Frontal cortex (tissue), 4 donors: ENCODE results near the gene OR4M1. TPM values are rescaled to one million over a fixed set of nuclear protein-coding genes. Genes with fewer than 3 reads are reported as not detected.
"Not testable (repeated sequence)": the region's sequence is repeated elsewhere in the genome, so short reads cannot be mapped to it uniquely, and the experiment has no call there.

Experiments used
- DNase-seq, 2 donors: peaks; one replicate each; pipeline ENCODE4 v3.0.0; 2012; ENCODE audit warnings: low spot score in 2 of 2
- FAIRE-seq: peaks from 2 replicates; lab custom pipeline; 2012; peaks lifted over from hg19 to GRCh38; lab: Jason Lieb, UNC
- total RNA-seq: library from RNA; depleted of rRNA; stranded (reverse); fragments of >200 nt; gene quantifications from one replicate; pipeline ENCODE4 v1.2.3, GENCODE V29; 2014
- donor health status: control.
- donor health status: control.
- donor health status: control.

Gene OR4M1, protein sequence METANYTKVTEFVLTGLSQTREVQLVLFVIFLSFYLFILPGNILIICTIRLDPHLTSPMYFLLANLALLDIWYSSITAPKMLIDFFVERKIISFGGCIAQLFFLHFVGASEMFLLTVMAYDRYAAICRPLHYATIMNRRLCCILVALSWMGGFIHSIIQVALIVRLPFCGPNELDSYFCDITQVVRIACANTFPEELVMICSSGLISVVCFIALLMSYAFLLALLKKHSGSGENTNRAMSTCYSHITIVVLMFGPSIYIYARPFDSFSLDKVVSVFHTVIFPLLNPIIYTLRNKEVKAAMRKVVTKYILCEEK
- total RNA-seq = not detected

DNA sequence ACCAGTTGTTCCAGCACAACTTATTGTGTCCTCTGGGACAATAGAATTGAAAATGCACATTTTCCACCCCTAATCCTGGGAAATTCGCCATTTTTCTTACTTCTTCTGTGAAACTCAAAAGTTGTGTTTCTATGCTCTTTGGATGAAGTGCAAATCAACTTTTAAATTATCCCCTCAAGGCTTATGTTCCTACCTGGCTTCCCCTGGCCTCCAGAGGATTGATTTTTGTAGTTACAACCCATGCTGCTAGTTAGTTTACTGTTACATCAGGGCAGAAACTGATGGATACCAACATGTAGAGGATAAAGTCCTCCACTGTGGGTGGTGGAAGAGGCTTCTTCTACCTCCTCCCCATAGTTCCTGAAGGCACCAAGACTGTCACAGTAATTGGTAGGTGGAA, at the start of gene OR4M1:
Gene OR4M1, plus strand, starts transcription at position 301 of the 400 bp plus-strand sequence. CDS start 6,819 bp downstream, outside the sequence.
- not testable (repeated sequence) for FAIRE-seq, DNase-seq

DNA sequence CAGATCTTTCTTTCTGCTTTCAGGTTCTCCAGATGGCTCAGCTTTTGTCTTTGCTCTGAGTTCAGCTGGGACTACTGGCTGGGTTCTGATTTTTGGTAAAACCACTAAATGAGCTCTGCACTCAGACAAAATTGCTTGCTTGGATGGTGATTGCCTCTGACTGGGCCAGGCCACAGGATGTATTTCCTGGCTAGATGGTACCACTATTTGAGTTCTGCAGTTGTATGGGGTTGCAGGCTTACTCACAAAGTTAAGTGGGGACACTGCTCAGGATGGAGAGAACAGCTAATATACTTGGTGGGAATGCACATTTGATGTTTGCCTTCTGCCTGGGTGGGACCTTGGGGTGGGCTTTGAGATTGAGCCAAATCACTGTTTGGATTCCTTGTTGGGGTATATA, 43.9 kb upstream of the OR4M1 start:
- FAIRE-seq = no peak
- no peak for DNase-seq

DNA sequence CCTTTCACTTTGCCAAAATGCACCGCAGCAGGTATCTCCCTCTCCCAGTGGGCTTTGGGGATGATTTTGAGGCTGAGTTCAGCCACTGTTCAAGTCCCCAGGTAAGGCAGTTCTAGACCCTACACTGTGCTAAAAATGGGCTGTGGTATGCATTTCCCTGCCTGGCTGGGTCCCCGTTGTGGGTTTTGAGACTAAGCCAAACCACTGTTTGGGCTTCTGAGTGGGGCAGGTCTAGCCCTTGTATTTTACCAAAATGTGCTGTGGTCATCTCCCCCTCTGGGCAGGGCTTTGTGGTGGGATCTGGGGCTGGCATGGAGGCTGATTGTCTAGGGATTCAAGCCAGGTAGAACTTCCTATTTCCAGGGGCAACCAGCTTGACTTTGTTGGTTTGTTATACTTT, 43.5 kb upstream of the OR4M1 start:
- FAIRE-seq (no peak), DNase-seq (no peak)

DNA sequence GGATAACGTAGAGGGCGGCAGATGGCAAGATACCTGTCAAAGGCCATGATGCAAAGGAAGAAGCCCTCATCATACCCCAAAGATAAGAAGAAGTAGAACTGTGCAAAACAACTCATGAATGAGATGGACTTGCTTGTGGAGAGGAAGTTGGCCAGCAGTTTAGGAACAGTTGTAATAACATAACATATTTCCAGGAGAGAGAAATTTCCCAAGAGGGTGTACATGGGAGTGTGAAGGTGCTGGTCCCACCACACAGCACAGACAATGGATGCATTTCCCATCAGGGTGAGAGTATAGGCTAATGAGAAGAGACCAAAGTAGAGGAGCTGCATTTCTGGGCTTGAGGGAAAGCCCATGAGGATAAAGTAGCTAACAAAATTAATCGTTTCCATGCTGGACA, 39.4 kb upstream of the OR4M1 start:
- not testable (repeated sequence) for FAIRE-seq, DNase-seq

DNA sequence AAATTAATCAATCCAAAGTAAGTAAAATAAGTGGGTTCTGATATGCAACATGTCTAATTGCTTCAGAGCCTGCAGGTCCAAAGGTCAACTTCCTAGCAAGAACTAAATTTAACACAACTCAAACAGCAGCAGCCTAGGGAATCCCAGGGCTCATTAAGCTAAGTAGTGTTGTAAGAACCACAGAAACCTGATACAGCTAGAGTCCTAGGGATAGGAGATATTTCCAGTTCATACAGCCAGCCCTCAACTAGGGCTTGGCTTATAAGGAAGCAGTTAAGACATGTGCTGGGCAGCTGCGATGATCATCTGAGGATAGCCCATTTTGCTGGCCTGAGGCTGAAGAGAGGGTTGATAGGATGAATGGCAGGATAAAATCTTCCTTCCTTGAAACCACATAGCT, 30.0 kb upstream of the OR4M1 start, which contains the start of gene OR4Q3:
Gene OR4Q3, plus strand, starts transcription at position 316 of the 400 bp plus-strand sequence.
- no peak for FAIRE-seq

DNA sequence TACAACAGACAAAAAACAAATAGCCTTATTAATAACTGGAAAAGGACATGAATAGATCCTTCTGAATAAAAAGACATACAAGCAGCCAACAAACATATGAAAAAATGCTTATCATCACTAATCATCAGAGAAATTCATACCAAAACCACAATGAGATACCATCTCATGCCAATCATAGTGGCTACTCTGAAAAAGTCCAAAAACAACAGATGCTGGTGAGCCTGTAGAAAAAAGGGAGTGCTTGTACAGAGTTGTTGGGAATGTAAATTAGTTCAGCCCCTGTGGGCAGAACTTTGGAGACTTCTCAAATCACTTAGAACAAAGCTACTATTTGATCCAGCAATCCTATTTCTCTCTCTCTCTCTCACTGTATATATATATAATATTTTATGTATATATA, 21.0 kb upstream of the OR4M1 start:
- not testable (repeated sequence) for DNase-seq
- peak; percentile 77 for FAIRE-seq

More for the DNA sequence above, 30.0 kb upstream of the OR4M1 start, which contains the start of gene OR4Q3:
- DNase-seq = no peak

DNA sequence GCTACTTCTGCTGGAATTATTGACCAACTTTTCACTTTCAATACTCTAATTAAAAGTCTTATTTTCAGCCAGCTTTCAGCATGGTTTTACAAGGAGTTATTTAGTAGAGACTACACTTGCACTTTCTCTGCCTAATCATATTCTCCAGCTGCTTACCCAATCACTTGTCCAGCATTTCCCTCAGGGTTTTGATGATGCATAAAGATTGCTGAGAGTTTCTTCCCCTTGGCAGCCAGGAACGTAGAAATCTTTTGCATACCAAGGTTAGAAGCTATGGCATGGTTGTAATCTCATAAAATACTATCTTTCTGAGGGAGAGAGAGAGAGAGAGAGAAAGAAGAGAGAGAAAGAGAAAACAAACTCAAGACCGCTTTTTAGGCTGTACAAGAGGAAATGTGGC, 19.1 kb upstream of the OR4M1 start:
- FAIRE-seq = no peak

DNA sequence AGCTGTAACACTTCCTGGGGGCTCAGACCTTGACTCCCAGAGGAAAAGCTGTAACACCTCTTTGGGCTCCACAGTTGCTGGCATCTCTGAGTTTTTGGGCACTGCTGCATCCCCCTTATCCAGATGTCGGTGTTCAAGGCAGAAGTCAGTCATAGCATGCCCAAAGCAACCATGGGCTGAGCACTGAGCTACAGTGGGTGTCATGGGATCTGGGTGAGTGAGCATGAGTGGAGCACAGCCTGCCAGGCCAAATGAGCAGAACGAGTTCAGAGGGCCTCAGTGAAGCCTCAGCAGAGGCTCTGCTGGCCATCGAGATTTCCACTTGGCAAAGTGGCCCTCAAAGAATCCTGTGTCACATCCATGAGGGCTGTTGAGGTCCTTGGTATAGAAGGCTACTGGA, 1.8 kb upstream of the OR4M1 start:
- DNase-seq, FAIRE-seq: not testable (repeated sequence)

More for the DNA sequence above, 19.1 kb upstream of the OR4M1 start:
- DNase-seq = no peak

DNA sequence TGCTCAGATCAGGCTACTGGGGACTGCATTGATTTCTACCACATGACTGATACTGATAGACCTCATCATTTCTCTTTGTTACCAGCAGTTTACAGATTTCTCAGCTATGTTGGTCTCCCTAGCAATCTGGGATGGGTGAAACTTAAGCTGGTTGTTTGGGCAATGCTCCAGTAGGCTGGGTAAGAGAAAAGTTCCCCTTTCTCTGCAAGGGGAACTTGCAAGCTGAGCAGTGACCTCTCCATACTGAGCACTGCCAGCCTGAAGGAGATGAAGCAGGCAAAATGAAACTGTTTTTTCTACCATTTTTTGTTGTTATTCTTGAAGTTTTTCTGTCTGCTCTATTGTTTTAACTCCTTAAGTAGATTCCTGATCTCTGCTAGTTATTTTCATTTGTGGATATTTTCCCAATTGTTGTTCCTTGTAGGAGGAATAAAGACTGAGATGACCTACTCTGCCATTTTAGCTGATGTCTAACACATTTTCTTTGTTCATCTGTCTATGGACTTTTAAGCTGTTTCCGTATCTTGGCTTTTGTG, 1.3 kb upstream of the OR4M1 start:
- DNase-seq (no peak), FAIRE-seq (no peak)

DNA sequence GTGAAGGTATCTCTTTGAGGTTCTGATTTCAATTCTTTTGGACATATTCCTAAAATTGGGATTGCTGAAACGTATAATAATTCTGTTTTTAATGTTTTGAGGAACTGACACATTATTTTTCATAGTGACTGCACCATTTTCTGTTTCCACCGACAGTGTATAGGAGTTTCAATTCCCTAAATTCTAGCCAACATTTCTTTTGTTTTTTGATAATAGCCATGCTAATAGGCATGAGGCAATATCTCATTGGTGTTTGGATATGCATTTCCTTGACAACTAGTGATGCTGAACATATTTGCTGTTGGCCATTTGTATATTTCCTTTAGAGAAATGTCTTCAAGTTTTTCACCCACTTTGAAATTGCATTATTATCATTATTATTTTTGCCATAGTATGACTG, 850 bp upstream of the OR4M1 start:
- not testable (repeated sequence) for DNase-seq, FAIRE-seq

DNA sequence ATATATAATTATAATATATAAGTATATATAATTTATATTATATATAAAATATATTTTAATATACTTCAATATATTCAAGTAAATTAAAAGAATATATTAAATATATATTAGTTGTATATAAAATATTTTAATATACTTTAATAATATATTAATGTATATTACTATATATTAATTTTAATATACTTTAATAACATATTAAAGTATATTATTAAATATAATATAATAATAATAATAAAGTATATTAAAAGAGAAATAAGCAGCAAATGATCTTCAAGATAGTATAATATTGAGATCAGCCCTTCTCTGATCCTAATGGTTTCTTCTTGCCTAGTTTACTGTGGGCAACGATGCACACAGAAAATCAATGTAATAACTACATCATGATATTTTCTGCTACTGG, 2.3 kb downstream of the OR4M1 start:
- DNase-seq = no peak
- peak; percentile 99 for FAIRE-seq

DNA sequence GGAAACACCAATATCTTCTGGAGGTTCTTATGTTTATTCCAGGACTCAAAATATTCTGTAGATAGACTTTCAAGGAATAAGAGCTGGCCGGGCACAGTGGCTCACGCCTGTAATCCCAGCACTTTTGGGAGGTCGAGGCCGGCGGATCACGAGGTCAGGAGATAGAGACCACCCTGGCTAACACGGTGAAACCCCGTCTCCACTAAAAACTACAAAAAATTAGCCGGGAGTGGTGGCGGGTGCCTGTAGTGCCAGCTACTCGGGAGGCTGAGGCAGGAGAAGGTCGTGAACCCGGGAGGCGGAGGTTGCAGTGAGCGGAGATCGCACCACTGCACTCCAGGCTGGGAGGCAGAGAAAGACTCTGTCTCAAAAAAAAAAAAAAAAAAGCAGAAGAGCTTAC, 12.5 kb downstream of the OR4M1 start:
- not testable (repeated sequence) for FAIRE-seq

DNA sequence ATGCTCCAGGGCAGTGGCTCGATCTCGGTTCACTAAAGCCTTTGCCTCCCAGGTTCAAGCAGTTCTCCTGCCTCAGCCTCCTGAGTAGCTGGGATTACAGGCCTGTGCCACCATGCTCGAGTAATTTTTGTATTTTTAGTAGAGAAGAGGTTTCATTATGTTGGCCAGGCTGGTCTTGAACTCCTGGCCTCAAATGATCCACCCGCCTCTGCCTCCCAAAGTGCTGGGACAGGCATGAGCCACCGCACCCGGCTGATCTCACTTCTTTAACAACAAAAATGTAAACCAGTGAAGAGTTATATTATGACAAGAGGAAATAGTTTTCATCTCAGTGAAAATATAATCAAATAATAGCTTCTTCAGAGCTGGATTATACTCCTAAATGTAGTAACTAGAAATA, 14.0 kb downstream of the OR4M1 start:
- FAIRE-seq, DNase-seq: not testable (repeated sequence)

More for the DNA sequence above, 12.5 kb downstream of the OR4M1 start:
- DNase-seq = not testable (repeated sequence)

DNA sequence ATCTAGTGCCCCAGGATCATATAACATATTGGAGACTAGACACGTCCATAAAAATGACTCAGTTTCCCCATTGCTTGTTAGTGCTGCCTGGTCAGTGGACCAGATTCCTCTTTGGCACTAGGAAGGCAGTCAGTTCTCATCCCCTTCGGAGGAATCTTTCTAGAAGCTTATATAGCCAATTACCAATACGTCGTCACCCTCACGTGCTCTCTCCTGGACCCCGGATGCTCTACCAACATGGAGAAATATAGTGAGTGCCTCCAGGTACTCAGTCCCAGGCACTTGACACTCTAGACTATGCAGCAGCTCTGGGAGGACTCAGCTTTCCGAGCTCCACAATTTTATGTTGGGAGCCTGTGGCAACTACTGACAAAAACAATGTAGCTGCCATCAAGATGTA, 14.8 kb downstream of the OR4M1 start:
- FAIRE-seq, DNase-seq: not testable (repeated sequence)

DNA sequence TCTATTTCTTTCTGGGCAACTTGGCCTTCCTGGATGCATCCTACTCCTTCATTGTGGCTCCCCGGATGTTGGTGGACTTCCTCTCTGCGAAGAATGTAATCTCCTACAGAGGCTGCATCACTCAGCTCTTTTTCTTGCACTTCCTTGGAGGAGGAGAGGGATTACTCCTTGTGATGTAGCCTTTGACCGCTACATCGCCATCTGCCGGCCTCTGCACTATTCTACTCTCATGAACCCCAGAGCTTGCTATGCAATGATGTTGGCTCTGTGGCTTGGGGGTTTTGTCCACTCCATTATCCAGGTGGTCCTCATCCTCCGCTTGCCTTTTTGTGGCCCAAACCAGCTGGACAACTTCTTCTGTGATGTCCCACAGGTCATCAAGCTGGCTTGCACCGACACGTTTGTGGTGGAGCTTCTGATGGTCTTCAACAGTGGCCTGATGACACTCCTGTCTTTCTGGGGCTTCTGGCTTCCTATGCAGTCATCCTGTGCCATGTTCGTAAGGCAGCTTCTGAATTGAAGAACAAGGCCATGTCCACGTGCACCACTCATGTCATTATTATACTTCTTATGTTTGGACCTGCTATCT, 23.3 kb downstream of the OR4M1 start:
- not testable (repeated sequence) for DNase-seq

DNA sequence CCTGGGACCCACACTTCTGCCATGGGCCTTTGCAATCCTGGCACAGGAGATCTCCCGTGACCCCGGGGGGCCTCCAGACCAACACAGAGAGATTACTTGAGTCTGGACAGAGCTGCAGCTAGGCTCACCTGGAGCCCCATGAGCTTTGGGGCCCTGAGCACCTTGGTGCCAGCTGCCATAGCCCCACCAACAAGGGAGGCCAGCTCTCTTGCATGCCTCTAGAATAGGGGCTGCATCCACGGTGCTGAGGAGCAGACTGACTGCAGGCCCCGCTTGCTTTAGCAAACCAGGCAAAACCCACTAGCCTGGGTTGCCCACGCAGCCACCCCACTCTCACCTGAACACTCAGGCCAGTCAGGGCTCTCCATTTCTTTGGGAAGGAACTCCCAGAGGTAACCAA, 26.6 kb downstream of the OR4M1 start:
- FAIRE-seq = no peak
- DNase-seq = no peak

More for the DNA sequence above, 23.3 kb downstream of the OR4M1 start:
- FAIRE-seq = not testable (repeated sequence)

DNA sequence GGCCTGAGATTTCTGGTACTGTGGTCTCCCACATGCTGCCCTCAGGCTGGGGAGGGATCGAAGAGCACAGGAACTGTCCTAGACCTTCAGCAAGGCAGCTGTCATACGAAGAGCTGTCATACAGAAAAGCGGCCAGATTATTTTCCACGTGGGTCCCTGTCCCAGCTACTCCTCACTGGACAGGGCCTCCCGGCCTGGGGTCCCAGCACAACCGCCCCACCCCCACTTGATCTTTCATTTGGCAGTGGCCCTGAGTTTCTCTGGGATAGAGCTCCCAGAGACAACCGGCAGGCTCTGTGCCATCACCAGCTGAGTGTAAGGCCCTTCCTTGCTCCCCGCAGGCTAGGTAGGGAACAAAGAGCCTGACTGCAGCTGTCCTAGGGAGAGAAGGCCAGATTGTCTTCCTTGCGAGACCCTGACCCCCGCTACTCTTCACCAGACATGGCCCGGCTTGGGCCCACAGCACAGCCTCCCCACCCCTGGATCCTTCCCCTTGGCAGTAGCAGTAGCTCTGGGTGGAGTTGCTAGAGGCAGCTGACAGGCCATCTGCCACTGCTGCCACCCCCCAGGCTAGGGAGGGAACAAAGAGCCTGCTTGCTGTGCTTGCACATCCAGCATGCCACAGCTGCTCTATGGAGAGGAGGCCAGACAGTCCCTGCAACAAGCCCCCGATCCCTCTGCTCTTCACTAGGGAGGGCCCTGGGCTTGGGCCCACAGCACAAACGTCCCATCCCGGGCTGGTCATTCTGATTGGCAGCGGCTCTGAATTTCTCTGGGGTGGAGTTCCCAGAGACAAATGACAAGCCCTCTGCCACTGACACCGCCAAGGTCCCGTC, 27.2 kb downstream of the OR4M1 start:
- DNase-seq (peak in 1 of 2 donors; percentile 5), FAIRE-seq (no peak)

DNA sequence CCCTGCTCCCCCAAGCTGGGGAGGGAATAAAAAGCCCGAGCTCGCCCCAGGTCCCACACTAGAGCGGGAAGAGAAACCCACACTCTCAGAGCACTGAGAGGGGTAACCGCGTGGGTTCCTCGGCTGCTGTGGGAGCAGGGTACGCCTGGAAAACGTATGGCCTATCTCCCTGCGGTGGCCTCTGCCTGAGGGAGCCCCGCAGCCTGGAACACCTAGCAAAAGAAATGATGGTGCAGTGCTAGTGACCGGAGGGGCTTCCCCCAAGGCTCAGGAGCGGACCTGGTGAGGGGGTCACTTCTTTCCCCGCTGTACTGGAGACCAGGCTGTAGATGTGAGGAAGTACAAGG, 27.8 kb downstream of the OR4M1 start:
- DNase-seq (no peak), FAIRE-seq (no peak)

DNA sequence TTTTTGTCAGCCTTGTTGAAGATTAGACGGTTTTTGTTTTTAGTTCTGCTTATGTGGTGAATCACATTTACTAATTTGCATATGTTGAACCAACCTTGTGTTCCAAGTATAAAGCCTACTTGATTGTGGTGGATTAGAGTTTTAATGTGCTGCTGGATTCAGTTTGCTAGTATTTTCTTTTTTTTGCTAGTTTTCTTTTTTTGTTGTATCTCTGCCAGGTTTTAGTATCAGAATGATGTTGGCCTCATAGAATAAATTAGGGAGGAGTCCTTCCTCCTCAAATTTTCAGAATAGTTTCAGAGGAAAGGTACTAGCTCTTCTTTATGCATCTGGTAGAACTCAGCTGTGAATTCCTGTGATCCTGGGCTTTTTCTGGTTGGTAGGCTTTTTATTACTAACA, 30.2 kb downstream of the OR4M1 start, which contains the start of gene OR4N2:
Gene OR4N2, plus strand, starts transcription at position 301 of the 400 bp plus-strand sequence. CDS start 23,679 bp downstream, outside the sequence.
- not testable (repeated sequence) for FAIRE-seq, DNase-seq
